ENCODE measurements around the gene PUSL1.

The PUSL1 gene

DNA sequence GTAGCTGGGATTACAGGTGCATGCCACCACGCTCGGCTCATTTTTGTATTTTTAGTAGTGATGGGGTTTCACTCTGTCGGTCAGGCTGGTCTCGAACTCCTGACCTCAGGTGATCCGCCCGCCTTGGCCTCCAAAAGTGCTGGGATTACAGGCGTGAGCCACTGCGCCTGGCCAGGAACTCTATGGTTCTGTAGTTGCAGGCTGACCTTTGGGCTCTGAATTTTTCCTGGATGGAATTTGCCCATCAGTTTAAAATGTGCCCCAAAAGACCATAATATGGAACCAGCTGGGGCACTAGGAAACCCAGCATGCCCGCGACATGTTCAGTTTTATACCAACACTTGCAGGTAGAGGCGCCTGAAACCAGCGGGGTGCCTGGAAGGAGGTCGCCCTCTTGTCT lies 29.8 kb upstream of the PUSL1 start:
- peaks cover 8% of the 10 kb centered on the region for H3K4me1 ChIP-seq (ENCODE audit: control insufficient read depth, insufficient read depth, low read length)
- no peak overlapping the region for H3K4me3 ChIP-seq (ENCODE audit: insufficient read depth, low read depth, low read length)
- H3K27ac ChIP-seq (ENCODE audit: insufficient read depth, low read depth, low read length, poor library complexity, severe bottlenecking) = no peak overlapping the region
- no peaks in the 10 kb centered on the region for H3K27me3 ChIP-seq (ENCODE audit: control insufficient read depth, insufficient read depth, low read length, poor library complexity, severe bottlenecking)
- no peaks in the 10 kb centered on the region for H3K9me3 ChIP-seq (ENCODE audit: control insufficient read depth, low read length)
- no peaks in the 10 kb centered on the region for H3K36me3 ChIP-seq (ENCODE audit: control insufficient read depth, insufficient read depth, low read length)
- WGBS, 2 experiments = 92 to 93% methylated on average over 13 of the region's 13 CpGs

DNA sequence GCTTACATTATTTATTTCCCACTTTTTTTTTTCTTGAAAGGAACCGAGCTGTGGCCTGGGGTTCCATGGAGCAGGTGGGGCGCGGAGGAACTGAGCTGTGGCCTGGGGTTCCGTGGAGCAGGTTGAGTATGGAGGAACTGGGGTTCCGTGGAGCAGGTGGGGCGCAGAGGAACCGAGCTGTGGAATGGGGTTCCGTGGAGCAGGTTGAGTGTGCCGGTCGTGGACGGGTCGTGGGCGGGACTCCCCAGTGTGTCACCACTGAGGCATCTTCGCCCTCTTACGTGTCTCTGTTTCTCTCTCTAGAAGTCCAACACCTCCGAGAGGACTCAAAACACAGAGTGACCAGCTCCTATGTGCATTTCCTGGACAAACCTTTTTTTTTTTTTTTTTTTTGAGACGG lies 29.4 kb upstream of the PUSL1 start:
- Histone ChIP-seq H3K4me1 (ENCODE audit: control insufficient read depth, insufficient read depth, low read length) (peaks cover 8% of the 10 kb centered on the region), H3K9me3 (ENCODE audit: control insufficient read depth, low read length) (no peaks in the 10 kb centered on the region), H3K36me3 (ENCODE audit: control insufficient read depth, insufficient read depth, low read length) (no peaks in the 10 kb centered on the region), H3K27ac (ENCODE audit: insufficient read depth, low read depth, low read length, poor library complexity, severe bottlenecking) (no peak overlapping the region), H3K4me3 (ENCODE audit: insufficient read depth, low read depth, low read length) (no peak overlapping the region), H3K27me3 (ENCODE audit: control insufficient read depth, insufficient read depth, low read length, poor library complexity, severe bottlenecking) (no peaks in the 10 kb centered on the region)
- WGBS, 2 experiments = 93 to 95% methylated on average over 16 of the region's 17 CpGs

DNA sequence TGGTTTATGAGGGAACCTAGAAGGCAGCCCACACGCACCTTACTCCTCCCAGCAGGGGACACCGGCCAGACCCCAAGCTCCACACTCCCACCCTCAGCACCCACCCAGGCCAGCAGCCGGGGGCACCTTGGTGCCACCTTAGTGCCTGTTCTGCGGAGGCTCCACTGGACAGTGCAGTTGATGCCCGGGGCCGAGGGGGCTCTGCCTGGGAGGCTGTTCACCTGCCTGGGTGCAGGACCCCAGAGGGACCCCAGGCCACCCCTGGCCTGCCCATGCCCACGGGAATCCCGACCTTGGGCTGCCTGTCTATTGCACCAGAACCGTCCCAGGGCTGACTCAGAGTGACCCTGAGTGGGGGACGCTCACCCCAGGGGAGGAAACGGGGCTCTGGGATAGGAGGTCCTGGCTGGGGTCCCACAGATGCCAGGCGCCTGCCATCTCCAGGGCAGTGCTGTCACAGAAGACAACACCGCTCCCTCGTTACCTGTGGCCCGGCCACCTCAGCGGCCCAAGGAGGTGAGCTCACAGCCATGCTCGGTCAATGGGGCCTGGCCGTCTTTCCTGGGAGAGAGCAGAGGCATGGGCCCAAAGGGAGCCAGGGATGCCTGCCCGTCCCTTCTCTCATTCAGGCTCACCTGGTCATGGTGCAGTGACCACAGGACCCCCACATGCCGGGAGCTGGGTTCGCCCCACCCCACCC lies 27.5 kb upstream of the PUSL1 start:
- H3K4me3 ChIP-seq (ENCODE audit: insufficient read depth, low read depth, low read length) = no peak overlapping the region
- WGBS, 2 experiments = 93% methylated on average over 21 of the region's 21 CpGs
- H3K9me3 ChIP-seq (ENCODE audit: control insufficient read depth, low read length) = no peaks in the 10 kb centered on the region
- H3K27ac ChIP-seq (ENCODE audit: insufficient read depth, low read depth, low read length, poor library complexity, severe bottlenecking) = no peak overlapping the region
- no peaks in the 10 kb centered on the region for H3K36me3 ChIP-seq (ENCODE audit: control insufficient read depth, insufficient read depth, low read length)
- H3K27me3 ChIP-seq (ENCODE audit: control insufficient read depth, insufficient read depth, low read length, poor library complexity, severe bottlenecking) = no peaks in the 10 kb centered on the region
- H3K4me1 ChIP-seq (ENCODE audit: control insufficient read depth, insufficient read depth, low read length) = no peaks in the 10 kb centered on the region

- no peaks in the 10 kb centered on the region for H3K9me3 ChIP-seq (ENCODE audit: control insufficient read depth, low read length)
- no peaks in the 10 kb centered on the region for H3K4me1 ChIP-seq (ENCODE audit: control insufficient read depth, insufficient read depth, low read length)
- 85 to 87% methylated on average over 26 of the region's 26 CpGs for WGBS, 2 experiments
- no peaks in the 10 kb centered on the region for H3K27me3 ChIP-seq (ENCODE audit: control insufficient read depth, insufficient read depth, low read length, poor library complexity, severe bottlenecking)
- H3K4me3 ChIP-seq (ENCODE audit: insufficient read depth, low read depth, low read length) = no peak overlapping the region
- H3K27ac ChIP-seq (ENCODE audit: insufficient read depth, low read depth, low read length, poor library complexity, severe bottlenecking) = no peak overlapping the region
- no peaks in the 10 kb centered on the region for H3K36me3 ChIP-seq (ENCODE audit: control insufficient read depth, insufficient read depth, low read length)
Observed at GRCh38 chr1:1281533-1282321, 26.7 kb upstream of the PUSL1 start.

DNA sequence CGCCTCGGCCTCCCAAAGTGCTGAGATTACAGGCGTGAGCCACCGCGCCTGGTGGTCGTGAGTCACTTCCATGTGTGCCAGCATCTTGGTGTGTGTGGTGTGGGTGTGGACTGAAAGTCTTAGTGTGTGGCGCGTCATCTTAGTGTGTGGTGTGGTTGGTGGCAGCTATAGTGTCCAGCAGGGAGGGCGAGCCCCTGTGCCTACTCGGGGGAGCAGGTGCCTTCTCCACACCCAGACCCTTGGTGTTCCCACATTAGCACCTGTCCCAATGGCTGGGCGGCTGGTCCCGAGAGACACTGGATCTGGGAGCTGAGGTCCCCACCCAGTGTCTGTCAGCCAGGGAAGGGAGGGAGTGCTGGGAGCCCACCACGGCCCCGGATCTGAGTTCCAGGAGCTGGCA lies 25.4 kb upstream of the PUSL1 start:
- WGBS, 2 experiments = 94% methylated on average over 14 of the region's 14 CpGs
- no peak overlapping the region for H3K27ac ChIP-seq (ENCODE audit: insufficient read depth, low read depth, low read length, poor library complexity, severe bottlenecking)

DNA sequence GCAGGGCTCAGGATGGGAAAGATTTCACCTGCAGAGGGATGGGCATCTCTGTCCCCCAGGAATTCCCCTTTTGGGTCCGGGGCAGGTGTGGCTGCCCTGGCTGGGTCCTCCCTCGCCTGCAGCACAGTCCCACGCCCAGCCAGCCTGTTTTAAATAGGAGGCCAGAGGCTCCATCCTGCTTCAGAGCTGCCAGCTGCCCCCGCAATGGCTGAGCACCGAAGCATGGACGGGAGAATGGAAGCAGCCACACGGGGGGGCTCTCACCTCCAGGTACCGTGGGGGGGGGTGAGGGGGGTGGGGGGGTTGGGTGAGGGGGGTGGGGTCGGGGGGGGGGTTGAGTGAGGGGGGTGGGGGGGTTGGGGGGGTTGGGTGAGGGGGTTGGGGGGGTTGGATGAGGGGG lies 24.6 kb upstream of the PUSL1 start:
- Histone ChIP-seq H3K27ac (ENCODE audit: insufficient read depth, low read depth, low read length, poor library complexity, severe bottlenecking) (no peak overlapping the region), H3K27me3 (ENCODE audit: control insufficient read depth, insufficient read depth, low read length, poor library complexity, severe bottlenecking) (no peaks in the 10 kb centered on the region), H3K4me1 (ENCODE audit: control insufficient read depth, insufficient read depth, low read length) (no peaks in the 10 kb centered on the region), H3K36me3 (ENCODE audit: control insufficient read depth, insufficient read depth, low read length) (no peaks in the 10 kb centered on the region), H3K9me3 (ENCODE audit: control insufficient read depth, low read length) (no peaks in the 10 kb centered on the region), H3K4me3 (ENCODE audit: insufficient read depth, low read depth, low read length) (no peak overlapping the region)
- 40 to 48% methylated on average over 4 to 5 of the region's 9 CpGs for WGBS, 2 experiments

More for the DNA sequence above, 25.4 kb upstream of the PUSL1 start:
- H3K27me3 ChIP-seq (ENCODE audit: control insufficient read depth, insufficient read depth, low read length, poor library complexity, severe bottlenecking) = no peaks in the 10 kb centered on the region
- H3K36me3 ChIP-seq (ENCODE audit: control insufficient read depth, insufficient read depth, low read length) = no peaks in the 10 kb centered on the region
- H3K9me3 ChIP-seq (ENCODE audit: control insufficient read depth, low read length) = no peaks in the 10 kb centered on the region
- no peak overlapping the region for H3K4me3 ChIP-seq (ENCODE audit: insufficient read depth, low read depth, low read length)
- H3K4me1 ChIP-seq (ENCODE audit: control insufficient read depth, insufficient read depth, low read length) = no peaks in the 10 kb centered on the region

- no peaks in the 10 kb centered on the region for H3K27me3 ChIP-seq (ENCODE audit: control insufficient read depth, insufficient read depth, low read length, poor library complexity, severe bottlenecking)
- no peaks in the 10 kb centered on the region for H3K9me3 ChIP-seq (ENCODE audit: control insufficient read depth, low read length)
- 93 to 94% methylated on average over 29 of the region's 32 CpGs for WGBS, 2 experiments
- H3K36me3 ChIP-seq (ENCODE audit: control insufficient read depth, insufficient read depth, low read length) = no peaks in the 10 kb centered on the region
- no peak overlapping the region for H3K4me3 ChIP-seq (ENCODE audit: insufficient read depth, low read depth, low read length)
- H3K27ac ChIP-seq (ENCODE audit: insufficient read depth, low read depth, low read length, poor library complexity, severe bottlenecking) = no peak overlapping the region
- no peaks in the 10 kb centered on the region for H3K4me1 ChIP-seq (ENCODE audit: control insufficient read depth, insufficient read depth, low read length)
Observed at GRCh38 chr1:1284221-1285101, 23.9 kb upstream of the PUSL1 start.

- no peaks in the 10 kb centered on the region for H3K9me3 ChIP-seq (ENCODE audit: control insufficient read depth, low read length)
- H3K27me3 ChIP-seq (ENCODE audit: control insufficient read depth, insufficient read depth, low read length, poor library complexity, severe bottlenecking) = no peaks in the 10 kb centered on the region
- H3K36me3 ChIP-seq (ENCODE audit: control insufficient read depth, insufficient read depth, low read length) = no peaks in the 10 kb centered on the region
- no peak overlapping the region for H3K27ac ChIP-seq (ENCODE audit: insufficient read depth, low read depth, low read length, poor library complexity, severe bottlenecking)
- no peaks in the 10 kb centered on the region for H3K4me1 ChIP-seq (ENCODE audit: control insufficient read depth, insufficient read depth, low read length)
- no peak overlapping the region for H3K4me3 ChIP-seq (ENCODE audit: insufficient read depth, low read depth, low read length)
- 91 to 92% methylated on average over 22 of the region's 22 CpGs for WGBS, 2 experiments
Observed at GRCh38 chr1:1285102-1285571, 23.3 kb upstream of the PUSL1 start.

DNA sequence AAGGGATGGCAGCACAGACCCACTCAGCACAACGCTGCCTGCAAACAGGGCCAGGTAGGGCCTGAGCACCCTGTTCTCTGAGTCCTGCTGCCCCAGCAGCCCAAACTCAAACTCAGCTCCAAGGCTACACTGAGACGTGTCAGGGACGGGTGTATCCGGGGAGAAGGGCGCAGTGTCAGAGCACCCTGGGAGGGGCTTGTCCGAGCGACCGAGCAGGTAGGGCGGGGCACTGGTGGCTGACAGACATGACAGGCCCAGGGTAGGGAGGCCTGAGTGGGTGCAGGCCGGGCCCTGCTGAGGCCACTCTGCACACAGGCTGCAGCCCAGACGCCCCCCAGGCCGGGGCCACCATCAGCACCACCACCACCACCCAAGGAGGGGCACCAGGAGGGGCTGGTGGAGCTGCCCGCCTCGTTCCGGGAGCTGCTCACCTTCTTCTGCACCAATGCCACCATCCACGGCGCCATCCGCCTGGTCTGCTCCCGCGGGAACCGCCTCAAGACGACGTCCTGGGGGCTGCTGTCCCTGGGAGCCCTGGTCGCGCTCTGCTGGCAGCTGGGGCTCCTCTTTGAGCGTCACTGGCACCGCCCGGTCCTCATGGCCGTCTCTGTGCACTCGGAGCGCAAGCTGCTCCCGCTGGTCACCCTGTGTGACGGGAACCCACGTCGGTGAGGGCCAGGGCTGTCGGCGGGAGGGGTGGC lies 22.6 kb upstream of the PUSL1 start:
- H3K4me1 ChIP-seq (ENCODE audit: control insufficient read depth, insufficient read depth, low read length) = no peaks in the 10 kb centered on the region
- WGBS, 2 experiments = 88 to 90% methylated on average over 37 of the region's 37 CpGs
- H3K27me3 ChIP-seq (ENCODE audit: control insufficient read depth, insufficient read depth, low read length, poor library complexity, severe bottlenecking) = no peaks in the 10 kb centered on the region
- no peak overlapping the region for H3K27ac ChIP-seq (ENCODE audit: insufficient read depth, low read depth, low read length, poor library complexity, severe bottlenecking)
- H3K4me3 ChIP-seq (ENCODE audit: insufficient read depth, low read depth, low read length) = no peak overlapping the region
- H3K9me3 ChIP-seq (ENCODE audit: control insufficient read depth, low read length) = no peaks in the 10 kb centered on the region
- H3K36me3 ChIP-seq (ENCODE audit: control insufficient read depth, insufficient read depth, low read length) = no peaks in the 10 kb centered on the region

Data from ectodermal cell (in vitro differentiated cells).